C4-2B (cell line): ENCODE measurements around the gene D2HGDH.

ENCODE experiments used
- H3K27ac ChIP-seq: fragments of 450-650 bp; 2 replicates; pipeline ENCODE4 v1.5.1; 2017
- CTCF ChIP-seq: fragments of 450-650 bp; conservative IDR thresholded peaks from 2 replicates; pipeline ENCODE4 v1.5.1; 2017; ENCODE audit warnings: mild to moderate bottlenecking
- ZFX ChIP-seq: fragments of 450-650 bp; IDR thresholded peaks from 2 replicates; pipeline ENCODE4 v1.6.1; 2017

Gene D2HGDH

GRCh38 chr2:241751152-241751551 is 16.7 kb downstream of the D2HGDH start:
- no peak overlapping the region for H3K27ac ChIP-seq
- no peak for TF ChIP-seq ZFX
- TF ChIP-seq CTCF: no peak

GRCh38 chr2:241751776-241752175 is 17.3 kb downstream of the D2HGDH start:
- no peak for TF ChIP-seq CTCF
- TF ChIP-seq ZFX: no peak
- H3K27ac ChIP-seq: no peak overlapping the region

- no peak overlapping the region for H3K27ac ChIP-seq
- TF ChIP-seq CTCF (no peak), ZFX (no peak)
Observed at GRCh38 chr2:241752253-241752652, 17.8 kb downstream of the D2HGDH start.

- no peak overlapping the region for H3K27ac ChIP-seq
- TF ChIP-seq ZFX (no peak), CTCF (no peak)
Observed at GRCh38 chr2:241752689-241753276, 18.4 kb downstream of the D2HGDH start.

GRCh38 chr2:241753493-241753892 is 19.1 kb downstream of the D2HGDH start:
- H3K27ac ChIP-seq: no peak overlapping the region; the same call in 1 of the 2 replicates
- TF ChIP-seq ZFX: no peak
- no peak for TF ChIP-seq CTCF

GRCh38 chr2:241754042-241754441 is 19.6 kb downstream of the D2HGDH start:
- TF ChIP-seq ZFX (no peak), CTCF (no peak)

GRCh38 chr2:241755166-241755565 is 20.7 kb downstream of the D2HGDH start:
- no peak overlapping the region for H3K27ac ChIP-seq
- TF ChIP-seq ZFX (no peak), CTCF (no peak)

More at GRCh38 chr2:241754042-241754441, 19.6 kb downstream of the D2HGDH start:
- no peak overlapping the region; the same call in 1 of the 2 replicates for H3K27ac ChIP-seq
